HG03460 (cell line): ENCODE measurements around the gene WAC.
"Not testable (repeated sequence)": the region's sequence is repeated elsewhere in the genome, so short reads cannot be mapped to it uniquely, and the experiment has no call there.

Experiments used
- ATAC-seq: cut with Tn5 transposase; IDR thresholded peaks from one replicate; pipeline ENCODE4 v1.9.1; 2021; ENCODE audit not compliant: unreplicated experiment

The WAC gene

GRCh38 chr10:28532337-28533185, at the start of gene WAC:
Gene WAC (plus strand): TSS chr10:28533118. CDS start chr10:28533580, 462 bp downstream.
- ATAC-seq: peak; percentile 78

- no peak for ATAC-seq
Measured at GRCh38 chr10:28489206-28489605, 43.7 kb upstream of the WAC start.

GRCh38 chr10:28490256-28490865, 42.6 kb upstream of the WAC start:
- not testable (repeated sequence) for ATAC-seq

- ATAC-seq: no peak
Measured at GRCh38 chr10:28492116-28492920, 40.6 kb upstream of the WAC start.

GRCh38 chr10:28494420-28494819, 38.5 kb upstream of the WAC start:
- ATAC-seq: no peak

- ATAC-seq: no peak
Measured at GRCh38 chr10:28495084-28495483, 37.8 kb upstream of the WAC start.

- ATAC-seq: no peak
Measured at GRCh38 chr10:28496017-28496416, 36.9 kb upstream of the WAC start.

- ATAC-seq: no peak
Measured at GRCh38 chr10:28496481-28496961, 36.4 kb upstream of the WAC start.

- no peak for ATAC-seq
Measured at GRCh38 chr10:28497313-28498126, 35.4 kb upstream of the WAC start.

- ATAC-seq: not testable (repeated sequence)
Measured at GRCh38 chr10:28500203-28500602, 32.7 kb upstream of the WAC start.

- ATAC-seq: no peak
Measured at GRCh38 chr10:28503114-28503513, 29.8 kb upstream of the WAC start.

GRCh38 chr10:28505359-28505959, 27.5 kb upstream of the WAC start:
- no peak for ATAC-seq

GRCh38 chr10:28508304-28508925, 24.5 kb upstream of the WAC start:
- no peak for ATAC-seq

- ATAC-seq: no peak
Measured at GRCh38 chr10:28509286-28509685, 23.6 kb upstream of the WAC start.

- no peak for ATAC-seq
Measured at GRCh38 chr10:28514648-28515047, 18.3 kb upstream of the WAC start.

- ATAC-seq: no peak
Measured at GRCh38 chr10:28520346-28520745, 12.6 kb upstream of the WAC start.

- not testable (repeated sequence) for ATAC-seq
Measured at GRCh38 chr10:28520828-28521227, 12.1 kb upstream of the WAC start.

- not testable (repeated sequence) for ATAC-seq
Measured at GRCh38 chr10:28521961-28522360, 11.0 kb upstream of the WAC start.

GRCh38 chr10:28523725-28524252, 9.1 kb upstream of the WAC start:
- ATAC-seq: no peak
